GM21423 (cell line): ENCODE results near the gene PPP1R14B.
A peak's percentile ranks its signal among the peaks of the same experiment; 100 is the strongest.

Experiments used
- ATAC-seq: cut with Tn5 transposase; IDR thresholded peaks from one replicate; pipeline ENCODE4 v1.9.1; 2021; ENCODE audit warnings: mild to moderate bottlenecking, moderate library complexity; ENCODE audit not compliant: unreplicated experiment

PPP1R14B gene

DNA sequence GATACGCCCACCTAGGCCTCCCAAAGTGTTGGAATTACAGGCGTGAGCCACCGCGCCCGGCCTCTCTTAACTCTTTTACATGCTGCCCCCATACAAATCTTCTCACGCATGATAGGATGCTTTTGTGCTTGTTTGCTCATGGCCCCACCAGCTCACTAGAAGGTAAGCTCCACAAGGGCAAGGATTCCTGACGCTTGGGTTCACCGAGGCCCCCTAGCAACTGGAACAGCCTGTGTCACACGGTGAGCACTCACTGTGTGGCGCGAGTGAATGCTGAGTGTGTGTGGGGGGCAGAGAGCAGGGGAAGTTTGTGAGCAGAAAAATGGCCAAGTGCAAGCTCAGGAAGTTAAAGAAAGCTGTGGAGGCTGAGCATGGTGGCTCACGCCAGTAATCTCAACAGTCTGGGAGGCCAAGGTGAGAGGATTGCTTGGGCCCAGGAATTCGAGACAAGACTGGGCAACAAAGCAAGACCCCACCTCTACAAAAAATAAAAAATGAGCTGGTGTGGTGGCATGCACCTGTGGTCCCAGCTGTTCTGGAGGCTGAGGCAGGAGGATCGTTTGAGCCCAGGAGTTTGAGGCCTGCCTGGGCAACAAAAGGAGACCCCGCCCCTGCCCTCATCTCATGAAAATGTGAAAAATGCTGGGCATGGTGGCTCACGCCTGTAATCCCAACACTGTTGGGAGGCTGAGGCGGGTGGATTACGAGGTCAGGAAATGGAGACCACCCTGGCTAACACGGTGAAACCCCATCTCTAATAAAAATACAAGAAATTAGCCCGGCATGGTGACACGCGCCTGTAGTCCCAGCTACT, 35.4 kb upstream of the PPP1R14B start:
- ATAC-seq = no peak

GRCh38 chr11:64278576-64279190, 31.9 kb upstream of the PPP1R14B start:
- no peak for ATAC-seq

- ATAC-seq = no peak
These were observed 30.1 kb upstream of the PPP1R14B start for GRCh38 chr11:64276653-64277431.

DNA sequence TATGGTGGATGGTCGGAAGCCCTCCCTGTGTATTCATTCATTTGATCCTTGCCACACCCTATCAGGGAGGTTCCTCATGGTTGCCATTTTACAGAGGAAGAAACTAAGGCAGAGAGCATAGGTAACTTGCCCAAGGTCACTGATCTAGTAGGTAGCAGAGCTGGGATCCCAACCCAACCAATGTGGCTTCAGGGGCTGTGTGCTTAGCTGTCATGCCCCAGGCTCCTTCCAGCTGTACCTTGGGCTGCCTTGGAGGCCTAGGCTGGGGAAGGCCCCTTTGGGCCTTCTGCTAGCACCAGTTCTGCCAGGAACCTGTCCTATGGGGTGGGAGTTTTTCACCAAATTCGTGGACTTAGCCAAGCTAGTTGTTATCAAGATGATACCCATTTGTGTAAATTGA, 29.1 kb upstream of the PPP1R14B start:
- ATAC-seq = no peak

- no peak for ATAC-seq
These were observed 28.5 kb upstream of the PPP1R14B start for GRCh38 chr11:64275031-64275800.

DNA sequence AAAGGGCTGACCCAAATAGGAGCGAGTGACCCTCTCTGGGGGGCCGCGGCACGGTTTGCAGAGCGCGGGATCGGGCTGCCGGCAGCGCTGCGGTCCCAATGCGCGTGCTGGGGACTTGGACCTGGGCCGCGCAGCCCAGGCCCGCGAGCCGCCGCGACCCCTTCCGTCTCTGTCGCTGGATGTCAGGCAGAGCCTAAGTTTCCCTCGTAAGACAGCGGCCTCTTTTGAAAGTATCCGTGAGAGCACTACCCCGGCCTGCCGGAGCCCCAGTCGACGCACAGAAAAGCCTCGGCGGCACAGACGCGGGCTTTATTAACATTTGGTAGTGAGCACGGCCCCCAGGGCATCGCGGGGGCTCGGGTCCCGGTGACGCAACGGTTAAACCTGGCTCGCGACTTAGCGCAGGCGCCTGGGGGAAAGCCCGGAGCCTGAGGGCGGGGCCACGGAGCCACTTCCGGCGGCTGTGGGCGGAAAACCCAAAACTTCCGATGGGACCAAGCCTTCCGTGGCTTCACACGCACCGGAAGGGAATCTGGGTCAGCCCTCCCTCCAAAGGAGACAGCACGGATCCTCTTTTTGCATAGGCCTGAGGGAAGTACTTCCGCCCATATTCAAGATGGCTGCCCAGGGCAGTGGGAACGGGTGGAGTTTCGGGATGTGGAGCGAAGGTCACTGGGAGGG, 22.9 kb upstream of the PPP1R14B start:
- ATAC-seq = peak; percentile 64

DNA sequence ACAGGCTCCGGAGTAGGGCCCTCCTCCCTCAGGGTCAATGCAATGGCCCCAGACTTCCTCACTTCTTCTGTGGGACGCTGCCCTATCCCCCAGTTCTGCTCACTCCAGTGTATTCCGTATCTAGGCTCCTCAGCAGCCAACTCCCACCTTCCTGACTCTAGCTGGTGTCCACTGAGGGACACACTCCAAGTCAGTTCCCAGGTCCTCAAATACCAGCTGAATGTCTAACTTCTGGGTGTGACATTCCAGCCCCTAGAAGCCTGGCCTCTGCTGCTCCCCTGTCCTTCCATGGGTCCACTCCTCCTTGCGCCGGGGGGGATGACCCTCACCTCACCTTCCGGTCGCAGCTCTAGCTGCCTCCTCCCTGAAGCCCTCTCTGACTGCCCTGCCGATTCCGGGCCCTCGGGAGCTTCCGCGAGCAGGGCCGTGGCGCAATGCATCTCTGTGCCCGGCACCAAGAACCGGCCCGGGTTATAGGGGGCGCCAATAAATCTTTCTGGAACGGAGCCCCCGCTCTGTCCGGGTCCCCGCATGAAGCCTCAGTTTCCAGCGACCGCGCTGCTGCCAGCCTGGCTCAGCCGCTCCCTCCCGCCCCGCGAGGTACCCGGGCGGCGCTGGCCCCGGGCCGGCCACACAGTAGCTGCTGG, 22.3 kb upstream of the PPP1R14B start:
- peak; percentile 10 for ATAC-seq

GRCh38 chr11:64268025-64268892, 21.5 kb upstream of the PPP1R14B start:
- no peak for ATAC-seq

GRCh38 chr11:64267207-64267945, 20.6 kb upstream of the PPP1R14B start:
- ATAC-seq = no peak

- no peak for ATAC-seq
These were observed 19.6 kb upstream of the PPP1R14B start for GRCh38 chr11:64266339-64266738.

- no peak for ATAC-seq
These were observed 18.7 kb upstream of the PPP1R14B start for GRCh38 chr11:64265176-64266160.

DNA sequence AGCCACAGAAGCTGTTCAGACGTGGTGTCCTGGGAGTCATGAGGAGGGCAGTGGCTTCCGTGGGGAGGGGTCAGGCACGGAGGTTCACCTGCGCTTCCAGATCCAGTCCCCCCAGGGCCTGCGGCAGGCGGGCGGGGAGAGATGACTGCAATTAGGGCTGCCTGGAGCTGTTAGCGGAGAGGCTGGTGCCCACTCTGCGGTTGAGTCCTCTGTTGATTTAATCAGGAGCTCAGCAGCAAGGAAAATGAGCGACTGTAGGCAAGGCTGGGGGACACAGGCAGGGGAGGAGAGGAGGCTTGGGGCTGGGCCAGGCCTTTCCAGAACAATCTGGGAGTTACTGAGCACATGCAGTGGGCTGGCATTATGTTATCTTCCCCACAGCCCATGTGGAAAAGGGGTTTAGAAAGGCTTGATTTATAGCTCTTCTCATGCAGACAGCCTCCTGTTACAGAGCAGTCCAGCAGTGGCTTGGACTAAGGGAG, 17.7 kb upstream of the PPP1R14B start:
- no peak for ATAC-seq

GRCh38 chr11:64263947-64264317, 17.2 kb upstream of the PPP1R14B start:
- no peak for ATAC-seq

DNA sequence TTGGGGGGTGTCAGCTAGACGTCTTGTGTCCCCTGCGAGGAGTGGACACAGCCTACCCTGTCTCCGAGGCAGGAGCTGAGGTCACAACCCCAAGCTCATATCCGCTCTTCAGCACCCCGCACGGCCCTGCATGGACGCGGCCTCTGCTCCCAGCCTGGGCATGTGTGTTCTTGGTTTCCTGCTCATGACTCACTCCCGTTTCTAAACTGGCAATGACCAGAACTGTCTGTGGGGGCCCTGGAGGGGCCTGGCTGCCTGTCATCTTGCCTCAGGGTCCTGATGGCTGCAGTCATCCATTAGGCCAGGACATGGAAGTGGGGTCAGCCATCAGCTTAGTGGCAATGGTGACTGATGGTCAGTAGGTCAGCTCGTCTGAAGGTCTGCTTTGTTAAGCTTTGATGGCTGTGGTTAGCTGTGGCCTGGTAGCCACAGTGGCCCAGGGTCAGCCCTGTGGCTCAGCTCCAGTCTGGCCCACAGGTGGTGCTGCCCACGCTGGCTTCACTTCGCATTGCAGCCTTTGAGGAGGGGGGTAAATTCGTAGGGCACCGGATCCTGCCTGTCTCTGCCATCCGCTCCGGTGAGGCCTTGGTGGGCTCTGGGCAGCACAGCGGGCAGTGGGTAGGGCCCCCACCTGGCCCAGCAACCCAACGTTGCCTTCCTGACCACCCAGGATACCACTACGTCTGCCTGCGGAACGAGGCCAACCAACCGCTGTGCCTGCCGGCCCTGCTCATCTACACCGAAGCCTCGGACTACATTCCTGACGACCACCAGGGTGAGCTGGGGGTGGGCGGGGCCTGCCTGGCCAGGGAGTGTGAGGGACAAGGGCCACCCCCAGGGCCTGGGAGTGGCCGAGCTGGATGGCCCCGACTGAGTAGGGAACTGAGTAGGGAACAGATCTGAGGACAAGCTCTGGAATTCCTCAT, 16.5 kb upstream of the PPP1R14B start:
- ATAC-seq = no peak

GRCh38 chr11:64262271-64263002, 15.7 kb upstream of the PPP1R14B start:
- no peak for ATAC-seq
